GM21526 (cell line): Measurements from ENCODE around the gene RAMP1.

ENCODE experiments used
- ATAC-seq: cut with Tn5 transposase; IDR thresholded peaks from one replicate; pipeline ENCODE4 v1.9.1; 2021; ENCODE audit warnings: moderate library complexity; ENCODE audit not compliant: unreplicated experiment, low FRiP score

The RAMP1 gene

GRCh38 chr2:237892984-237893595 lies 33.7 kb downstream of the RAMP1 start:
- ATAC-seq, result no peak

GRCh38 chr2:237894396-237894979 lies 35.1 kb downstream of the RAMP1 start:
- ATAC-seq, result no peak

GRCh38 chr2:237894986-237895543 lies 35.6 kb downstream of the RAMP1 start:
- ATAC-seq, result no peak

- ATAC-seq, result no peak
Observed at GRCh38 chr2:237895544-237896506, 36.4 kb downstream of the RAMP1 start.

- no peak for ATAC-seq
Observed at GRCh38 chr2:237896507-237896892, 37.1 kb downstream of the RAMP1 start.

GRCh38 chr2:237896956-237897355 lies 37.5 kb downstream of the RAMP1 start:
- ATAC-seq, result no peak

- ATAC-seq, result no peak
Observed at GRCh38 chr2:237898057-237898414, 38.6 kb downstream of the RAMP1 start.

GRCh38 chr2:237900891-237901831 lies 41.7 kb downstream of the RAMP1 start:
- ATAC-seq, result no peak

- ATAC-seq, result no peak
Observed at GRCh38 chr2:237901932-237902850, 42.8 kb downstream of the RAMP1 start.

- no peak for ATAC-seq
Observed at GRCh38 chr2:237904831-237905599, 45.6 kb downstream of the RAMP1 start.

GRCh38 chr2:237907144-237907543 lies 47.7 kb downstream of the RAMP1 start:
- no peak for ATAC-seq

- ATAC-seq, result no peak
Observed at GRCh38 chr2:237909075-237909695, 49.8 kb downstream of the RAMP1 start.

- no peak for ATAC-seq
Observed at GRCh38 chr2:237909801-237910475, 50.5 kb downstream of the RAMP1 start.

GRCh38 chr2:237910576-237911362 lies 51.3 kb downstream of the RAMP1 start:
- no peak for ATAC-seq

- ATAC-seq, result no peak
Observed at GRCh38 chr2:237911363-237912017, 52.1 kb downstream of the RAMP1 start.
